MCF 10A (cell line): ENCODE results near the gene MAP3K5. TPM values are rescaled to one million over a fixed set of nuclear protein-coding genes. Genes with fewer than 3 reads are reported as not detected.

Experiments
- BruUV-seq: library from RNA; stranded (reverse); fragments of 400-500 nt; replicated peaks from 2 replicates; lab custom pipeline; 2021; lab: Mats Ljungman, UMichigan
- CTCF ChIA-PET: fragments of 300-600 bp; sonication (Branson Sonifier 250); formaldehyde crosslinking; extraction: SDS; loops from one replicate; lab custom pipeline; 2021; ENCODE audit warnings: antibody characterized with exemption, inconsistent platforms; lab: Yijun Ruan, JAX
- POLR2A ChIA-PET: fragments of 300-600, 350-650 bp; sonication (Branson Sonifier 250); formaldehyde crosslinking; extraction: SDS; loops from one replicate; lab custom pipeline; 2020; ENCODE audit warnings: antibody characterized with exemption, inconsistent platforms; lab: Yijun Ruan, JAX
- DNase-seq: peaks from one replicate; pipeline ENCODE4 v3.0.0-alpha.2; 2018; ENCODE audit not compliant: unreplicated experiment
- H3K27ac Mint-ChIP-seq: one replicate; pipeline ENCODE4 v1.8.0; 2022; ENCODE audit warnings: mild to moderate bottlenecking, low read depth, mixed read lengths; ENCODE audit not compliant: unreplicated experiment
- H3K27me3 Mint-ChIP-seq: one replicate; pipeline ENCODE4 v1.8.0; 2022; ENCODE audit warnings: mixed read lengths; ENCODE audit not compliant: insufficient read depth, unreplicated experiment
- H3K36me3 Mint-ChIP-seq: one replicate; pipeline ENCODE4 v1.8.0; 2022; ENCODE audit warnings: mild to moderate bottlenecking, moderate library complexity, mixed read lengths; ENCODE audit not compliant: insufficient read depth, unreplicated experiment
- H3K4me1 Mint-ChIP-seq: one replicate; pipeline ENCODE4 v1.8.0; 2022; ENCODE audit warnings: mixed read lengths; ENCODE audit not compliant: insufficient read depth, unreplicated experiment
- H3K4me3 Mint-ChIP-seq: one replicate; pipeline ENCODE4 v1.8.0; 2022; ENCODE audit warnings: mild to moderate bottlenecking, moderate library complexity, mixed read lengths; ENCODE audit not compliant: unreplicated experiment
- H3K9me3 Mint-ChIP-seq: one replicate; pipeline ENCODE4 v1.8.0; 2022; ENCODE audit warnings: mixed read lengths; ENCODE audit not compliant: unreplicated experiment
- CTCF ChIP-seq: fragments of 200-600 bp; IDR thresholded peaks from one replicate; pipeline ENCODE4 v1.8.0; 2022; ENCODE audit warnings: antibody characterized with exemption, mild to moderate bottlenecking; ENCODE audit not compliant: unreplicated experiment
- intact Hi-C: fragments of 100-400 bp; cut with micrococcal nuclease; formaldehyde crosslinking; loops from 2 replicates; pipeline ENCODE4 v1.14.1; 2022
- total RNA-seq: library from RNA; stranded (reverse); gene quantifications from 2 replicates; pipeline ENCODE4 v1.2.3, GENCODE V29; 2022

Gene MAP3K5
- total RNA-seq, 1 experiment from 2014 or later, result 8.4 TPM

- ChIA-PET CTCF (interaction anchor here (1.0 to 1.2 kb wide), 2 partner anchors 10 to 133 kb away, joined by 3 to 5 read pairs; no protein-coding TSS in a partner anchor), POLR2A (interaction anchor here (1.4 kb wide), 1 partner anchor 14 kb away, joined by 4 read pairs; no protein-coding TSS in a partner anchor)
- intact Hi-C loops, result no loop called here
- Mint-ChIP-seq H3K36me3 (peaks cover 11% of the 10 kb centered on the region), H3K4me1 (peaks cover 21% of the 10 kb centered on the region), H3K9me3 (no peaks in the 10 kb centered on the region), H3K27me3 (no peaks in the 10 kb centered on the region), H3K4me3 (no peak overlapping the region), H3K27ac (no peak overlapping the region)
- no peak for TF ChIP-seq CTCF
- no peak for DNase-seq
- no TSS peak for BruUV-seq
Observed at GRCh38 chr6:136777651-136778050, 14.6 kb downstream of the MAP3K5 start.

GRCh38 chr6:136775548-136775947, 16.7 kb downstream of the MAP3K5 start:
- Mint-ChIP-seq H3K27me3 (no peaks in the 10 kb centered on the region), H3K4me3 (no peak overlapping the region), H3K27ac (peak overlapping the region; percentile 72), H3K36me3 (peaks cover 11% of the 10 kb centered on the region), H3K9me3 (no peaks in the 10 kb centered on the region), H3K4me1 (peaks cover 21% of the 10 kb centered on the region)
- peak; percentile 46 for DNase-seq
- ChIA-PET POLR2A (interaction anchor here (0.8 to 5.2 kb wide), 8 partner anchors 12 to 1006 kb away, joined by 3 to 60 read pairs (median 6); partner anchors contain the start of gene MAP3K5), CTCF (interaction anchor here (0.8 to 1.0 kb wide), 2 partner anchors 14 to 15 kb away, joined by 3 read pairs; no protein-coding TSS in a partner anchor)
- TF ChIP-seq CTCF, result no peak
- intact Hi-C loops, result no loop called here
- BruUV-seq, result no TSS peak

DNA sequence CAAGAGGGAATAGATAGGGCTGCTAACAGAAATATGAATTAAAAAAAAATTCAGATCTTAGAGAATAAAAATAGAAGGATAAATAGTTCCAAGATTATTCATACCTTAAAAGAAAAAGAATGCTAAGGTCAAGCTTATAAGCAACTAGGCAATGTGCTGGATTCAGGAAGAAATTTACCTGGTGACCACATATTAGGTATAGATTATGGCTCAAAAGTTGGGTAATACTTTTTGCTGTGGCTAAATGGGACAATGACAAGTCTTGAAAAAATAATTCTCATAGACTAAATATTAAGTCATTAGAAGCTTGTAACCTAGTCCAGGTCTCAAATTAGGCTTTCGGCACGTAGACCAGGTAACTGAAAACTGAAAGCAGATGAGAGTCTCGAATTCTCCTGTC, 17.2 kb downstream of the MAP3K5 start:
- intact Hi-C loops, result no loop called here
- DNase-seq, result no peak
- Mint-ChIP-seq H3K4me3 (peak overlapping the region; percentile 52), H3K36me3 (peaks cover 11% of the 10 kb centered on the region), H3K4me1 (peaks cover 21% of the 10 kb centered on the region), H3K27me3 (no peaks in the 10 kb centered on the region), H3K27ac (peak overlapping the region; percentile 72), H3K9me3 (no peaks in the 10 kb centered on the region)
- ChIA-PET POLR2A (interaction anchor here (0.6 to 5.2 kb wide), 10 partner anchors 12 to 1007 kb away, joined by 3 to 60 read pairs (median 6); partner anchors contain the start of gene MAP3K5), CTCF (interaction anchor here (0.8 to 2.3 kb wide), 3 partner anchors 16 to 158 kb away, joined by 3 to 5 read pairs (median 3); no protein-coding TSS in a partner anchor)
- BruUV-seq, result no TSS peak
- TF ChIP-seq CTCF, result no peak

DNA sequence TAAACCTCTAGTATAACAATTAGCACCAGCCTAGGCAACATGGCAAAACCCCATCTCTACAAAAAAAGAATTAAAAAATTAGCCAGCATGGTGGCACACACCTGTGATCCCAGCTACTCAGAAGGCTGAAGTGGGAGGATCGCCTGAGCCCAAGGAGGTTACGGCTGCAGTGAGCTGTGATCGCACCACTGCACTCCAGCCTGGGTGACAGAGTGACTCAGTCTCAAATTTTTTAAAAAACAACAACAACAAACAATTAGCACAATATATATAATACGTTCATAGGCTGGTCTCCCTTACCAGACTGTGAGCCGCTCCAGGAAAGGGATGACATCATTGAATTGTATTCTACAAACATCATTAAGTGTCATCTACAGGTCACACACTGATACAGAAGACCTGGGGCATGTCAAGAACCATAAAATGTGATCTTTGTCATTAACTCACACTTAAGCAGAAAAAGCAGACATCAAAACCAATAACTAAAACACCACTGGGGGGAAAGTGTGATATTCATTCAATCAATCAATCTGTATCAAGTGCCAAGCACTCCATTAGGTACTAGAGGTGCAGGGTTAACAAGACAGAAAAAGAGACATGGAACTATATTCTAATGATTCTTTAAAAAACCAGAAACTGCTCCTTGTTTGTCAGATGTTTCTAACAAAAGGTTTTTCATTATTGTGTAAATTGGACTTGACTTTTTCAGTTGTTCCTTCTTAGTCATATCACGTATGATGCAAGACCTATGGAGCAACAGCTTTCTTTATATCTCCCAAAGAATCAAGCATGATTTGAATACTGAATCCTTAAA, 17.8 kb downstream of the MAP3K5 start:
- Mint-ChIP-seq H3K27ac (peak overlapping the region; percentile 72), H3K4me1 (peaks cover 21% of the 10 kb centered on the region), H3K27me3 (no peaks in the 10 kb centered on the region), H3K4me3 (peak overlapping the region; percentile 52), H3K36me3 (peaks cover 6% of the 10 kb centered on the region), H3K9me3 (no peaks in the 10 kb centered on the region)
- ChIA-PET POLR2A (interaction anchor here (0.6 to 5.2 kb wide), 11 partner anchors 11 to 1007 kb away, joined by 3 to 60 read pairs (median 4); partner anchors contain the start of gene MAP3K5), CTCF (interaction anchor here (0.7 to 2.3 kb wide), 3 partner anchors 74 to 157 kb away, joined by 3 to 5 read pairs (median 4); no protein-coding TSS in a partner anchor)
- no TSS peak for BruUV-seq
- no peak for TF ChIP-seq CTCF
- peak; percentile 86 for DNase-seq
- intact Hi-C loops, result no loop called here
